Liver (tissue), 3 donors: ENCODE measurements around the gene SUN2.

Experiments used
- EGR1 ChIP-seq, 2 donors: IDR thresholded peaks; 2 replicates each; pipeline ENCODE4 v1.6.1; 2016 to 2018; ENCODE audit warnings: antibody characterized with exemption in 2 of 2, low read depth in 2 of 2
- GABPA ChIP-seq, 2 donors: IDR thresholded peaks in 1 of 2; conservative IDR thresholded peaks in 1 of 2; 2 replicates each; pipeline ENCODE4 v1.6.1; 2016; ENCODE audit warnings: antibody characterized with exemption in 2 of 2, mild to moderate bottlenecking in 1 of 2, moderate library complexity in 1 of 2
- JUND ChIP-seq, 2 donors: IDR thresholded peaks; 2 replicates each; pipeline ENCODE4 v1.6.1; 2016; ENCODE audit warnings: antibody characterized with exemption in 2 of 2
- RAD21 ChIP-seq, 2 donors: IDR thresholded peaks; 2 replicates each; pipeline ENCODE4 v1.6.1; 2016; ENCODE audit warnings: antibody characterized with exemption in 2 of 2, mild to moderate bottlenecking in 2 of 2
- YY1 ChIP-seq: IDR thresholded peaks from 2 replicates; pipeline ENCODE4 v1.6.1; 2016; ENCODE audit warnings: antibody characterized with exemption, mild to moderate bottlenecking
- TF ChIP-seq, protein P1 (sequence below): fragments of 150-350 bp; IDR thresholded peaks from 2 replicates; pipeline ENCODE4 v1.5.1; 2017; ENCODE audit warnings: improper control_type of control experiment, low read depth, low read length; ENCODE audit not compliant: missing input control
- TF ChIP-seq, protein P2 (sequence below): IDR thresholded peaks from 2 replicates; pipeline ENCODE4 v1.6.1; 2016; ENCODE audit warnings: antibody characterized with exemption
- TF ChIP-seq, protein P3 (sequence below): IDR thresholded peaks from 2 replicates; pipeline ENCODE4 v1.6.1; 2016; ENCODE audit warnings: antibody characterized with exemption
- TF ChIP-seq, protein P4 (sequence below): IDR thresholded peaks from 2 replicates; pipeline ENCODE4 v1.6.1; 2016; ENCODE audit warnings: antibody characterized with exemption
- donor health status: healthy.
- donor health status: healthy.

DNA sequence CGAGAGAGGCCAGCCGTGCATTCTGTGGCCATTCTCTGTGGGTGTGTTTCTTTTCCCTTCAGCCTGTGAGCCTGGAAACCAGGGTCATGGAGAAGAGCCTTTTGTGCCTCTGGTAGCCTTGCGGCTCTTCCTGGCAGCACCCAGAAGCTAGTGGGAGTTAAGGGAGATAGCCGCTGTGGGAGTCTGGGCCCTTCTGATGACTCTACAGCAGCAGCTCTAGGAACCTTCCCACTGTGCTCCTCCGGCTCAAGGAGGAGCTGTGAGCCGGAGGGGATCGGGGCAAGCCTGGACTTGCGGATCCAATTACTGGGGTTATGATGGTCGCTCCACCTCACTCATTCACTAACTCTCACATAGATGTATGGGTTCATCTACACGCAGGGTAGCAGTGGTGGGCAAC is 39.5 kb downstream of the SUN2 start:
- TF ChIP-seq, protein P1, sequence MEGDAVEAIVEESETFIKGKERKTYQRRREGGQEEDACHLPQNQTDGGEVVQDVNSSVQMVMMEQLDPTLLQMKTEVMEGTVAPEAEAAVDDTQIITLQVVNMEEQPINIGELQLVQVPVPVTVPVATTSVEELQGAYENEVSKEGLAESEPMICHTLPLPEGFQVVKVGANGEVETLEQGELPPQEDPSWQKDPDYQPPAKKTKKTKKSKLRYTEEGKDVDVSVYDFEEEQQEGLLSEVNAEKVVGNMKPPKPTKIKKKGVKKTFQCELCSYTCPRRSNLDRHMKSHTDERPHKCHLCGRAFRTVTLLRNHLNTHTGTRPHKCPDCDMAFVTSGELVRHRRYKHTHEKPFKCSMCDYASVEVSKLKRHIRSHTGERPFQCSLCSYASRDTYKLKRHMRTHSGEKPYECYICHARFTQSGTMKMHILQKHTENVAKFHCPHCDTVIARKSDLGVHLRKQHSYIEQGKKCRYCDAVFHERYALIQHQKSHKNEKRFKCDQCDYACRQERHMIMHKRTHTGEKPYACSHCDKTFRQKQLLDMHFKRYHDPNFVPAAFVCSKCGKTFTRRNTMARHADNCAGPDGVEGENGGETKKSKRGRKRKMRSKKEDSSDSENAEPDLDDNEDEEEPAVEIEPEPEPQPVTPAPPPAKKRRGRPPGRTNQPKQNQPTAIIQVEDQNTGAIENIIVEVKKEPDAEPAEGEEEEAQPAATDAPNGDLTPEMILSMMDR = no peak
- TF ChIP-seq EGR1 (IDR thresholded peaks at IDR 0.05; ENCODE audit: low read depth in 2 of 2) (no peak), RAD21 (IDR thresholded peaks at IDR 0.05) (no peak), GABPA (IDR thresholded peaks at IDR 0.05 in 1 of 2, conservative IDR thresholded peaks at IDR 0.05 in 1 of 2) (no peak), YY1 (no peak), JUND (IDR thresholded peaks at IDR 0.05) (no peak)
- TF ChIP-seq, protein P2, sequence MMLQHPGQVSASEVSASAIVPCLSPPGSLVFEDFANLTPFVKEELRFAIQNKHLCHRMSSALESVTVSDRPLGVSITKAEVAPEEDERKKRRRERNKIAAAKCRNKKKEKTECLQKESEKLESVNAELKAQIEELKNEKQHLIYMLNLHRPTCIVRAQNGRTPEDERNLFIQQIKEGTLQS = no peak
- TF ChIP-seq, protein P3, sequence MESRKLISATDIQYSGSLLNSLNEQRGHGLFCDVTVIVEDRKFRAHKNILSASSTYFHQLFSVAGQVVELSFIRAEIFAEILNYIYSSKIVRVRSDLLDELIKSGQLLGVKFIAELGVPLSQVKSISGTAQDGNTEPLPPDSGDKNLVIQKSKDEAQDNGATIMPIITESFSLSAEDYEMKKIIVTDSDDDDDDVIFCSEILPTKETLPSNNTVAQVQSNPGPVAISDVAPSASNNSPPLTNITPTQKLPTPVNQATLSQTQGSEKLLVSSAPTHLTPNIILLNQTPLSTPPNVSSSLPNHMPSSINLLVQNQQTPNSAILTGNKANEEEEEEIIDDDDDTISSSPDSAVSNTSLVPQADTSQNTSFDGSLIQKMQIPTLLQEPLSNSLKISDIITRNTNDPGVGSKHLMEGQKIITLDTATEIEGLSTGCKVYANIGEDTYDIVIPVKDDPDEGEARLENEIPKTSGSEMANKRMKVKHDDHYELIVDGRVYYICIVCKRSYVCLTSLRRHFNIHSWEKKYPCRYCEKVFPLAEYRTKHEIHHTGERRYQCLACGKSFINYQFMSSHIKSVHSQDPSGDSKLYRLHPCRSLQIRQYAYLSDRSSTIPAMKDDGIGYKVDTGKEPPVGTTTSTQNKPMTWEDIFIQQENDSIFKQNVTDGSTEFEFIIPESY = no peak
- TF ChIP-seq, protein P4, sequence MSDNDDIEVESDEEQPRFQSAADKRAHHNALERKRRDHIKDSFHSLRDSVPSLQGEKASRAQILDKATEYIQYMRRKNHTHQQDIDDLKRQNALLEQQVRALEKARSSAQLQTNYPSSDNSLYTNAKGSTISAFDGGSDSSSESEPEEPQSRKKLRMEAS = no peak
